IMR-90 (cell line): ENCODE data around the gene SYPL1. TPM values are rescaled to one million over a fixed set of nuclear protein-coding genes. Genes with fewer than 3 reads are reported as not detected.

Experiments used
- ATAC-seq: fragments of 200-7000 bp; cut with Tn5 transposase; 2 replicates; pipeline ENCODE4 v1.9.1; 2020; ENCODE audit warnings: low read depth, mild to moderate bottlenecking, moderate library complexity
- BruUV-seq: library from RNA; stranded (reverse); fragments of 400-500 nt; replicated peaks from 2 replicates; lab custom pipeline; 2021; lab: Mats Ljungman, UMichigan
- CTCF ChIA-PET: fragments of 300-600 bp; formaldehyde crosslinking; extraction: SDS; loops from one replicate; lab custom pipeline; 2021; ENCODE audit warnings: antibody characterized with exemption; lab: Yijun Ruan, JAX
- POLR2A ChIA-PET: fragments of 300-600 bp; sonication (Branson Sonifier 250); formaldehyde crosslinking; loops from one replicate; lab custom pipeline; 2022; ENCODE audit warnings: antibody characterized with exemption; ENCODE audit not compliant: unreplicated experiment; lab: Charles Lee
- DNase-seq: peaks from one replicate; pipeline ENCODE4 v3.0.0; 2013
- H2AFZ ChIP-seq: replicated peaks from 2 replicates; pipeline ENCODE3; 2013; ENCODE audit warnings: low read length, mild to moderate bottlenecking; ENCODE audit not compliant: poor library complexity
- H2AK5ac ChIP-seq: 2 replicates; pipeline ENCODE4 v1.6.1; 2013; ENCODE audit warnings: low read depth, low read length, inconsistent platforms
- H2AK9ac ChIP-seq: replicated peaks from 2 replicates; pipeline ENCODE3; 2013; ENCODE audit warnings: mild to moderate bottlenecking, low read depth, low read length, moderate library complexity; ENCODE audit not compliant: poor library complexity
- H2BK120ac ChIP-seq: 2 replicates; pipeline ENCODE4 v1.6.1; 2013; ENCODE audit warnings: low read depth, low read length, inconsistent platforms
- H2BK15ac ChIP-seq: 3 replicates; pipeline ENCODE4 v1.6.1; 2013; ENCODE audit warnings: low read depth, low read length, inconsistent platforms
- H2BK20ac ChIP-seq: 2 replicates; pipeline ENCODE4 v1.6.1; 2013; ENCODE audit warnings: low read depth, mild to moderate bottlenecking, inconsistent platforms, low read length, moderate library complexity
- H2BK5ac ChIP-seq: 2 replicates; pipeline ENCODE4 v1.6.1; 2013; ENCODE audit warnings: mild to moderate bottlenecking, low read depth, low read length, inconsistent platforms; ENCODE audit not compliant: poor library complexity, severe bottlenecking
- H3K14ac ChIP-seq: replicated peaks from 2 replicates; pipeline ENCODE4 v1.6.1; 2013; ENCODE audit warnings: low read depth, low read length, inconsistent platforms
- H3K18ac ChIP-seq: 2 replicates; pipeline ENCODE4 v1.6.1; 2013; ENCODE audit warnings: low read depth, low read length, control low read depth
- H3K23ac ChIP-seq: 2 replicates; pipeline ENCODE4 v1.6.1; 2013; ENCODE audit warnings: low read depth, low read length, inconsistent platforms
- H3K27ac ChIP-seq: 2 replicates; pipeline ENCODE4 v1.5.1; 2013; ENCODE audit warnings: mild to moderate bottlenecking, control low read depth, low read length; ENCODE audit not compliant: insufficient read depth
- H3K27me3 ChIP-seq: 2 replicates; pipeline ENCODE4 v1.6.1; 2013; ENCODE audit warnings: low read length; ENCODE audit not compliant: control insufficient read depth, insufficient read depth
- H3K36me3 ChIP-seq: 2 replicates; pipeline ENCODE4 v1.6.1; 2013; ENCODE audit warnings: low read length, mixed read lengths; ENCODE audit not compliant: control insufficient read depth, insufficient read depth
- H3K4ac ChIP-seq: 2 replicates; pipeline ENCODE4 v1.6.1; 2013; ENCODE audit warnings: low read depth, low read length, inconsistent platforms
- H3K4me1 ChIP-seq: 2 replicates; pipeline ENCODE4 v1.6.1; 2013; ENCODE audit warnings: low read length, mixed read lengths; ENCODE audit not compliant: control insufficient read depth, insufficient read depth
- H3K4me2 ChIP-seq: 2 replicates; pipeline ENCODE4 v1.6.1; 2013; ENCODE audit warnings: low read depth, mild to moderate bottlenecking, control low read depth, low read length, moderate library complexity
- H3K4me3 ChIP-seq: 2 replicates; pipeline ENCODE4 v1.5.1; 2013; ENCODE audit warnings: low read depth, mild to moderate bottlenecking, control low read depth, low read length, moderate library complexity; ENCODE audit not compliant: insufficient read depth
- H3K56ac ChIP-seq: 2 replicates; pipeline ENCODE4 v1.6.1; 2013; ENCODE audit warnings: low read length, inconsistent platforms; ENCODE audit not compliant: insufficient read depth; ENCODE audit errors: extremely low read depth
- H3K79me1 ChIP-seq, 2 experiments: 2 replicates each; pipeline ENCODE4 v1.6.1; 2013; ENCODE audit warnings: low read length in 2 of 2, inconsistent platforms in 1 of 2, low read depth in 1 of 2
- H3K9ac ChIP-seq: 2 replicates; pipeline ENCODE4 v1.6.1; 2013; ENCODE audit warnings: low read depth, low read length, control low read depth
- H3K9me1 ChIP-seq: 2 replicates; pipeline ENCODE4 v1.6.1; 2013; ENCODE audit warnings: low read length, inconsistent platforms; ENCODE audit not compliant: insufficient read depth
- H3K9me3 ChIP-seq: 2 replicates; pipeline ENCODE4 v1.6.1; 2013; ENCODE audit warnings: low read length; ENCODE audit not compliant: control insufficient read depth, insufficient read depth
- H4K20me1 ChIP-seq: 2 replicates; pipeline ENCODE4 v1.6.1; 2013; ENCODE audit warnings: low read length, inconsistent platforms; ENCODE audit not compliant: insufficient read depth
- H4K5ac ChIP-seq: 2 replicates; pipeline ENCODE4 v1.6.1; 2013; ENCODE audit warnings: mild to moderate bottlenecking, low read depth, low read length, control low read depth
- H4K8ac ChIP-seq, 2 experiments: 2 replicates each; pipeline ENCODE4 v1.6.1; 2013; ENCODE audit warnings: low read depth in 2 of 2, low read length in 2 of 2, control low read depth in 1 of 2, inconsistent platforms in 1 of 2
- H4K91ac ChIP-seq: 2 replicates; pipeline ENCODE4 v1.6.1; 2013; ENCODE audit warnings: low read depth, low read length, inconsistent platforms; ENCODE audit not compliant: insufficient read depth
- CEBPB ChIP-seq: IDR thresholded peaks from 2 replicates; pipeline ENCODE4 v1.6.1; 2012; ENCODE audit warnings: low read depth, low read length, improper control_type of control experiment
- FOS ChIP-seq: fragments of 150-350 bp; IDR thresholded peaks from 2 replicates; pipeline ENCODE4 v1.6.1; 2016; ENCODE audit warnings: low read depth, low read length
- MAZ ChIP-seq: IDR thresholded peaks from 2 replicates; pipeline ENCODE4 v1.6.1; 2012; ENCODE audit warnings: low read depth, mild to moderate bottlenecking, low read length, improper control_type of control experiment, moderate library complexity, borderline replicate concordance
- NFE2L2 ChIP-seq: fragments of 150-350 bp; IDR thresholded peaks from 2 replicates; pipeline ENCODE4 v1.6.1; 2016; ENCODE audit warnings: low read depth, mild to moderate bottlenecking, low read length
- POLR2A ChIP-seq: IDR thresholded peaks from 2 replicates; pipeline ENCODE4 v1.6.1; 2012; ENCODE audit warnings: mild to moderate bottlenecking, low read depth, low read length
- RCOR1 ChIP-seq: IDR thresholded peaks from 2 replicates; pipeline ENCODE4 v1.6.1; 2012; ENCODE audit warnings: mild to moderate bottlenecking, low read length, improper control_type of control experiment; ENCODE audit not compliant: insufficient replicate concordance
- SMC3 ChIP-seq: fragments of 150-350 bp; IDR thresholded peaks from 2 replicates; pipeline ENCODE4 v1.6.1; 2016; ENCODE audit warnings: low read depth, mild to moderate bottlenecking, antibody characterized with exemption, low read length, moderate library complexity
- WGBS, 2 experiments: methylation state at CpG; one replicate each; pipeline versions ENCODE4 v1.1.5 to v1.1.7; 2013; ENCODE audit warnings: missing lambda C conversion rate in 2 of 2; ENCODE audit not compliant: insufficient read length in 1 of 2; ENCODE audit errors: extremely low coverage in 2 of 2; 5-methylcytosine and 5-hydroxymethylcytosine counted together
- dilution Hi-C: fragments of 300-500 bp; cut with HindIII; formaldehyde crosslinking; loops from one replicate; pipeline ENCODE4 v1.14.3; 2018; ENCODE audit warnings: low sequenced_read_pairs; ENCODE audit not compliant: unreplicated experiment
- in situ Hi-C: fragments of 300-500 bp; cut with MboI; formaldehyde crosslinking; loops from 3 replicates; pipeline ENCODE4 v1.14.3; 2019; ENCODE audit warnings: low sequenced_read_pairs, inconsistent platforms, mixed read lengths
- intact Hi-C: fragments of 100-400 bp; cut with micrococcal nuclease; formaldehyde crosslinking; loops from 2 replicates; pipeline ENCODE4 v1.10.0; 2022
- polyA plus RNA-seq, 3 experiments: library from polyadenylated mRNA; depleted of rRNA; stranded (reverse); fragments of >200 nt; gene quantifications; 2 replicates each; pipeline ENCODE4 v1.2.3, GENCODE V29; 2012; ENCODE audit warnings: low replicate concordance in 1 of 3
- total RNA-seq: library from RNA; depleted of rRNA; stranded (reverse); fragments of >200 nt; gene quantifications from 2 replicates; pipeline ENCODE4 v1.2.3, GENCODE V29; 2012
- TF ChIP-seq, protein P1 (sequence below): fragments of 150-350 bp; IDR thresholded peaks from 2 replicates; pipeline ENCODE4 v1.6.1; 2016; ENCODE audit warnings: low read depth, mild to moderate bottlenecking, low read length, moderate library complexity, borderline replicate concordance
- TF ChIP-seq, protein P2 (sequence below): fragments of 150-350 bp; IDR thresholded peaks from 2 replicates; pipeline ENCODE4 v1.6.1; 2017; ENCODE audit warnings: mild to moderate bottlenecking, antibody characterized with exemption, low read length, low read depth
- TF ChIP-seq, protein P3 (sequence below): conservative IDR thresholded peaks from 2 replicates; pipeline ENCODE4 v1.5.1; 2012; ENCODE audit warnings: mild to moderate bottlenecking, low read depth, low read length, improper control_type of control experiment

The SYPL1 gene
- total and polyA plus RNA-seq, 2 of the 4 experiments (the other 2 are of a cell fraction), result 19.0 to 45.0 TPM

DNA sequence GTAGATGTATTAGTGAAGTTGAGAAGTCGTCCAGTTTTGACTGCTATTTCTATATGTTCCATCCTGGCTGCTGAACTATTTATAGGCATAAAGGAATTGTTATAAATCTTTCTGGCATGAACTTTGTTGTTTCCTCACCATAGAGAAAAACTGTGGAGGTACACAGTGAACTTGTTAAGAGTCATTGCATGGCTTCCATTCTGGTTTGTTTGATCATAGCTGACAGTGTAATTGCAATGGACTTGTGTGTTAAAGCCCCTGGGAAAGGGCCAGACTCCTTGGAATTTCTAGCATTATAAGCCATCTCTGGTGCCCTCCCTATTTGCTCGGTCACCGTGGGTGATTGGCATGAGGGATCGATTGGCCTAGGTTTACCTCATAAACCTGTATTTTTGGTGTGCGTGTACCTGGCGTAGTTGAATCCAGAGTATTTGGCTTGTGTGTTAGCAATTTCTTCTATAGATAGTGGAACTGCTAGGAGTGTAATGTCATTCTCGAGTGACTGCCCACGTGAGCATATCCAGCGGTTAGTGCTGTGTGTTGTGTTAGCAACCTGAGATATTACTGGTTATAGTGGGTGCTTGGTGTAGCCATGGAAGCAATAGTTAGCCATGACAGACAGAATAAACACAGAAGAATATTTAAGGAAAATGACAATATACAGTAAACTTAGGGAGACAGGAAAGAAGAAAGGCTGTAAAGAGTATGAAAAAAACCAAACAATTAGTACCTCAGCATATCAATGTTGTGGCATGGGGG, 5.9 kb upstream of the SYPL1 start:
- no peak for TF ChIP-seq POLR2A
- TF ChIP-seq, protein P1, sequence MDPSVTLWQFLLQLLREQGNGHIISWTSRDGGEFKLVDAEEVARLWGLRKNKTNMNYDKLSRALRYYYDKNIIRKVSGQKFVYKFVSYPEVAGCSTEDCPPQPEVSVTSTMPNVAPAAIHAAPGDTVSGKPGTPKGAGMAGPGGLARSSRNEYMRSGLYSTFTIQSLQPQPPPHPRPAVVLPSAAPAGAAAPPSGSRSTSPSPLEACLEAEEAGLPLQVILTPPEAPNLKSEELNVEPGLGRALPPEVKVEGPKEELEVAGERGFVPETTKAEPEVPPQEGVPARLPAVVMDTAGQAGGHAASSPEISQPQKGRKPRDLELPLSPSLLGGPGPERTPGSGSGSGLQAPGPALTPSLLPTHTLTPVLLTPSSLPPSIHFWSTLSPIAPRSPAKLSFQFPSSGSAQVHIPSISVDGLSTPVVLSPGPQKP, result no peak
- TF ChIP-seq CEBPB, result no peak
- no peak for TF ChIP-seq NFE2L2
- TF ChIP-seq, protein P2, sequence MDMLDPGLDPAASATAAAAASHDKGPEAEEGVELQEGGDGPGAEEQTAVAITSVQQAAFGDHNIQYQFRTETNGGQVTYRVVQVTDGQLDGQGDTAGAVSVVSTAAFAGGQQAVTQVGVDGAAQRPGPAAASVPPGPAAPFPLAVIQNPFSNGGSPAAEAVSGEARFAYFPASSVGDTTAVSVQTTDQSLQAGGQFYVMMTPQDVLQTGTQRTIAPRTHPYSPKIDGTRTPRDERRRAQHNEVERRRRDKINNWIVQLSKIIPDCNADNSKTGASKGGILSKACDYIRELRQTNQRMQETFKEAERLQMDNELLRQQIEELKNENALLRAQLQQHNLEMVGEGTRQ, result no peak
- TF ChIP-seq SMC3, result no peak
- TF ChIP-seq MAZ, result no peak
- TF ChIP-seq, protein P3, sequence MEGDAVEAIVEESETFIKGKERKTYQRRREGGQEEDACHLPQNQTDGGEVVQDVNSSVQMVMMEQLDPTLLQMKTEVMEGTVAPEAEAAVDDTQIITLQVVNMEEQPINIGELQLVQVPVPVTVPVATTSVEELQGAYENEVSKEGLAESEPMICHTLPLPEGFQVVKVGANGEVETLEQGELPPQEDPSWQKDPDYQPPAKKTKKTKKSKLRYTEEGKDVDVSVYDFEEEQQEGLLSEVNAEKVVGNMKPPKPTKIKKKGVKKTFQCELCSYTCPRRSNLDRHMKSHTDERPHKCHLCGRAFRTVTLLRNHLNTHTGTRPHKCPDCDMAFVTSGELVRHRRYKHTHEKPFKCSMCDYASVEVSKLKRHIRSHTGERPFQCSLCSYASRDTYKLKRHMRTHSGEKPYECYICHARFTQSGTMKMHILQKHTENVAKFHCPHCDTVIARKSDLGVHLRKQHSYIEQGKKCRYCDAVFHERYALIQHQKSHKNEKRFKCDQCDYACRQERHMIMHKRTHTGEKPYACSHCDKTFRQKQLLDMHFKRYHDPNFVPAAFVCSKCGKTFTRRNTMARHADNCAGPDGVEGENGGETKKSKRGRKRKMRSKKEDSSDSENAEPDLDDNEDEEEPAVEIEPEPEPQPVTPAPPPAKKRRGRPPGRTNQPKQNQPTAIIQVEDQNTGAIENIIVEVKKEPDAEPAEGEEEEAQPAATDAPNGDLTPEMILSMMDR, result no peak
- TF ChIP-seq RCOR1, result no peak
- no peak for TF ChIP-seq FOS
- no peaks in the 10 kb centered on the region for H3K9me1 ChIP-seq
- H3K9me3 ChIP-seq, result no peaks in the 10 kb centered on the region
- DNase-seq (no peak), ATAC-seq (no peak)
- H3K18ac ChIP-seq, result no peak overlapping the region
- H3K4me1 ChIP-seq, result no peaks in the 10 kb centered on the region
- CTCF ChIA-PET, result no interaction called here
- intact Hi-C loops (no loop called here), dilution Hi-C loops (no loop called here), in situ Hi-C loops (no loop called here)
- no peaks in the 10 kb centered on the region for H4K20me1 ChIP-seq
- H2BK15ac ChIP-seq, result no peak overlapping the region
- H3K36me3 ChIP-seq, result no peaks in the 10 kb centered on the region
- BruUV-seq, result no TSS peak
- no peak overlapping the region for H3K4me3 ChIP-seq
- H3K79me1 ChIP-seq, result no peaks in the 10 kb centered on the region
- no peak overlapping the region for H3K4ac ChIP-seq
- peaks cover 1% of the 10 kb centered on the region; the same call in 1 of the 2 replicates for H3K27me3 ChIP-seq
- H2AK5ac ChIP-seq, result no peak overlapping the region
- H3K14ac ChIP-seq, result no peak overlapping the region
- no peak overlapping the region for H3K27ac ChIP-seq
- no peak overlapping the region for H3K56ac ChIP-seq
- H4K5ac ChIP-seq, result no peak overlapping the region
- no peak overlapping the region for H4K91ac ChIP-seq
- H2BK5ac ChIP-seq, result no peak overlapping the region
- no peak overlapping the region for H2BK20ac ChIP-seq
- H2BK120ac ChIP-seq, result no peak overlapping the region
- 100% methylated on average over 1 to 3 of the region's 9 CpGs for WGBS, 2 experiments
- H4K8ac ChIP-seq, result no peak overlapping the region
- H2AK9ac ChIP-seq, result no peak overlapping the region
- no peak overlapping the region for H3K23ac ChIP-seq
- POLR2A ChIA-PET, result no interaction called here
- no peak overlapping the region for H3K4me2 ChIP-seq
- H2AFZ ChIP-seq, result no peak overlapping the region
- no peak overlapping the region for H3K9ac ChIP-seq
